Measurements from ENCODE around the gene HAP1. TPM values are rescaled to one million over a fixed set of nuclear protein-coding genes. Genes with fewer than 3 reads are reported as not detected.

Gene HAP1
- total RNA-seq, 1 donor from 2014 or later: 0.62 TPM

DNA sequence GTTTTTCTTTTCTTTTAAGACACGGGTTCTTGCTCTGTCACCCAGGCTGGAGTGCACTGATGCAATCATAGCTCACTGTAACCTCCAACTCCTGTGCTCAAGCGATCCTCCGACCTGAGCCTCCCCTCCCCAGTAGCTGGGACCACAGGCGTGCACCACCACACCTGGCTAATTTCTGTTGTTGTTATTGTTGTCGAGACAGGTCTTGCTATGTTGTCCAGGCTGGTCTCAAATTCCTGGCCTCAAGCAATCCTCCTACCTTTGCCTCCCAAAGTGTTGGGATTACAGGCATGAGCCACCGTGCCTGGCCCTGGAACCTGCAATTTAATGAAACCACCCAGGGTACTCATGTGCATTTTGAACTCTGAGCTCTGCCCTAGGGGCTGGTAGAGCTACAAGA, 27.9 kb upstream of the HAP1 start:
- no peak for DNase-seq
- no peak overlapping the region for H3K4me3 ChIP-seq
- intact Hi-C loops (cut with DNase I): no loop called here
- H3K27me3 ChIP-seq (ENCODE audit: low read depth): no peaks in the 10 kb centered on the region
- peaks cover 98% of the 10 kb centered on the region for H3K36me3 ChIP-seq
- H3K4me1 ChIP-seq: no peaks in the 10 kb centered on the region
- no peak for TF ChIP-seq CTCF (IDR thresholded peaks at IDR 0.05)
- H3K27ac ChIP-seq: no peak overlapping the region
- no peak for ATAC-seq
- H3K9me3 ChIP-seq: no peaks in the 10 kb centered on the region

DNA sequence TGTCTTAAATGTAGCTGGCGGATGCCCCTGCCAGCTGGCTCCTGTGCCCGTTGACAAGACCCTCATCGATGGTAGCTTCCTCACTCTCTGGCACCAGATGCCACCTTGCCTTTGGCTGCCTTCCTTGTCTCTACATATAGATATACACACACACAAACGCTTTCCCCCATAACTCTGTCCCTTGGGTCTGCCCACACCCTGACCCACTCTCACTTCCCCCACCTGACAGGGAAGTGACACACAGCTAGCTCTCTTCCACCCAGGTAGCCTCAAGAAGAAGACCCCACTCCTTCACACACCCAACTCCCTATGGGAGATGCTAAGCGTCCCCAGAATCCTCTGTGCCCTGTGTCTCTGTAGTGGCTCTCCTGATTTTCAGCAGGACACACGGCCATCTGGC, 26.4 kb upstream of the HAP1 start:
- H3K27ac ChIP-seq: no peak overlapping the region
- H3K4me3 ChIP-seq: no peak overlapping the region
- H3K36me3 ChIP-seq: peaks cover 98% of the 10 kb centered on the region
- DNase-seq: no peak
- TF ChIP-seq CTCF (IDR thresholded peaks at IDR 0.05): no peak
- no peaks in the 10 kb centered on the region for H3K9me3 ChIP-seq
- no peaks in the 10 kb centered on the region for H3K4me1 ChIP-seq
- intact Hi-C loops (cut with DNase I): no loop called here
- H3K27me3 ChIP-seq (ENCODE audit: low read depth): no peaks in the 10 kb centered on the region
- no peak for ATAC-seq

DNA sequence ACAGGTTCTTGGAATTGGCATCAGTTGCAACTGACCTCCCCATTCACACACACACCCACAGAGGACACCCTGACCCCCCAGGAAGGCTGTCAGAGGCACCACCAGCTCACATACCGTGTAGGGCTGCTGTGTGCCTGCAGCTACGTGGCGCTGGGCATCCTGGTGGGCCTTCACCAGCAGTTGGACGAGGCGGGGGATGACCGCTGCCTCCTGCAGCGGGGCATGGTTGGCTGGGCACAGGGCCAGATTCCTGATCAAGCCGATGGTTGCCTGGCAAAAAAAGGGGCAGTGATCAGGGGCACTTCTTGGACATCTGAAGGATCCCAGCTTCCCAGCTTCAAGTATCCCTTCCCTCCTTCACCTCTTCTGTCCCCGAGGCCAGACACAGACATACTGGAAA, 24.2 kb upstream of the HAP1 start:
- no peak for ATAC-seq
- peaks cover 96% of the 10 kb centered on the region for H3K36me3 ChIP-seq

DNA sequence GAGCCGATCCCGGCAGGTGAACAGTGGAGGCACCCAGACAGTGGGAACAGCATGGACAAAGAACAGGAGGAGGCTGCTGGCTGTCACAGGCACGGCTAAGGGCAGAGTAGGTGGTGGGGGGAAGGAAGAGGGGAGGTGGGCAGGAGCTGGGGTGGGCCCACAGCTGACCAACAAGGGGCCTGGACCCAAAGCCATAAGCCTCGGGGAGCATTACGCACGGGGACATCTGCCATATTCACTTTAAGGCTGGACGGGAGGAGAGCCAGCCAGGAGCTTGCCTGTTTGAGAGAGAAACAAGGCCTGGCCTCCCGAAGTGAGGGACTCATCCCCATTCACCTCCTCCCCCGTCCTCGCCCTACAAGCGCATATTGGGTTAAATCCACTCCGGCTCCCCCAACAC, 19.6 kb upstream of the HAP1 start:
- no peaks in the 10 kb centered on the region for H3K4me1 ChIP-seq
- H3K4me3 ChIP-seq: no peak overlapping the region
- intact Hi-C loops (cut with DNase I): no loop called here
- H3K27ac ChIP-seq: no peak overlapping the region
- ATAC-seq: no peak
- H3K9me3 ChIP-seq: no peaks in the 10 kb centered on the region
- no peaks in the 10 kb centered on the region for H3K27me3 ChIP-seq (ENCODE audit: low read depth)
- peaks cover 52% of the 10 kb centered on the region for H3K36me3 ChIP-seq
- TF ChIP-seq CTCF (IDR thresholded peaks at IDR 0.05): no peak
- no peak for DNase-seq

More for the DNA sequence above, 24.2 kb upstream of the HAP1 start:
- Histone ChIP-seq H3K27ac (no peak overlapping the region), H3K27me3 (ENCODE audit: low read depth) (no peaks in the 10 kb centered on the region), H3K4me3 (no peak overlapping the region), H3K9me3 (no peaks in the 10 kb centered on the region), H3K4me1 (no peaks in the 10 kb centered on the region)
- intact Hi-C loops (cut with DNase I): no loop called here
- no peak for TF ChIP-seq CTCF (IDR thresholded peaks at IDR 0.05)
- no peak for DNase-seq

GRCh38 chr17:41751288-41751687, 16.8 kb upstream of the HAP1 start:
- no peak for DNase-seq
- Histone ChIP-seq H3K27ac (no peak overlapping the region), H3K4me3 (no peak overlapping the region), H3K36me3 (peaks cover 24% of the 10 kb centered on the region), H3K27me3 (ENCODE audit: low read depth) (no peaks in the 10 kb centered on the region), H3K9me3 (no peaks in the 10 kb centered on the region), H3K4me1 (no peaks in the 10 kb centered on the region)
- TF ChIP-seq CTCF (IDR thresholded peaks at IDR 0.05): no peak
- intact Hi-C loops (cut with DNase I): no loop called here
- ATAC-seq: no peak

GRCh38 chr17:41750862-41751261, 16.4 kb upstream of the HAP1 start:
- Histone ChIP-seq H3K4me1 (no peaks in the 10 kb centered on the region), H3K9me3 (no peaks in the 10 kb centered on the region), H3K36me3 (peaks cover 20% of the 10 kb centered on the region), H3K4me3 (no peak overlapping the region), H3K27me3 (ENCODE audit: low read depth) (no peaks in the 10 kb centered on the region), H3K27ac (no peak overlapping the region)
- DNase-seq (no peak), ATAC-seq (no peak)
- no peak for TF ChIP-seq CTCF (IDR thresholded peaks at IDR 0.05)
- intact Hi-C loops (cut with DNase I): no loop called here
